Skeletal muscle satellite cell (primary cell): ENCODE measurements around the gene GPR31.

Experiments
- H3K27me3 ChIP-seq: 2 replicates; pipeline ENCODE4 v1.7.0; 2013; ENCODE audit warnings: low read length; ENCODE audit not compliant: control insufficient read depth, insufficient read depth
- H3K36me3 ChIP-seq: 2 replicates; pipeline ENCODE4 v1.7.0; 2013; ENCODE audit warnings: mild to moderate bottlenecking, control low read depth, low read length; ENCODE audit not compliant: insufficient read depth
- H3K4me1 ChIP-seq: 2 replicates; pipeline ENCODE4 v1.7.0; 2013; ENCODE audit warnings: low read length; ENCODE audit not compliant: control insufficient read depth, insufficient read depth
- H3K4me2 ChIP-seq: 2 replicates; pipeline ENCODE4 v1.7.0; 2013; ENCODE audit warnings: mild to moderate bottlenecking, low read length
- H3K4me3 ChIP-seq: 2 replicates; pipeline ENCODE4 v1.7.0; 2013; ENCODE audit warnings: low read length
- H3K9ac ChIP-seq: 2 replicates; pipeline ENCODE4 v1.7.0; 2013; ENCODE audit warnings: mild to moderate bottlenecking, low read depth, low read length, moderate library complexity
- H3K9me3 ChIP-seq: replicated peaks from 2 replicates; pipeline ENCODE4 v1.7.0; 2013; ENCODE audit warnings: mild to moderate bottlenecking, control low read depth, low read length

GPR31 gene

GRCh38 chr6:167134448-167135328 lies 23.1 kb downstream of the GPR31 start:
- H3K9me3 ChIP-seq, result no peaks in the 10 kb centered on the region
- H3K4me1 ChIP-seq, result no peaks in the 10 kb centered on the region
- no peak overlapping the region for H3K9ac ChIP-seq
- no peak overlapping the region for H3K4me3 ChIP-seq
- H3K4me2 ChIP-seq, result no peak overlapping the region
- no peaks in the 10 kb centered on the region for H3K36me3 ChIP-seq
- H3K27me3 ChIP-seq, result no peaks in the 10 kb centered on the region

GRCh38 chr6:167130712-167131684 lies 26.8 kb downstream of the GPR31 start:
- no peak overlapping the region for H3K4me2 ChIP-seq
- H3K27me3 ChIP-seq, result no peaks in the 10 kb centered on the region
- H3K4me3 ChIP-seq, result no peak overlapping the region
- H3K36me3 ChIP-seq, result no peaks in the 10 kb centered on the region
- H3K4me1 ChIP-seq, result no peaks in the 10 kb centered on the region
- no peaks in the 10 kb centered on the region for H3K9me3 ChIP-seq
- H3K9ac ChIP-seq, result no peak overlapping the region

GRCh38 chr6:167130008-167130677 lies 27.6 kb downstream of the GPR31 start:
- no peaks in the 10 kb centered on the region for H3K36me3 ChIP-seq
- no peak overlapping the region for H3K9ac ChIP-seq
- no peaks in the 10 kb centered on the region for H3K4me1 ChIP-seq
- no peaks in the 10 kb centered on the region for H3K9me3 ChIP-seq
- no peaks in the 10 kb centered on the region for H3K27me3 ChIP-seq
- H3K4me3 ChIP-seq, result no peak overlapping the region
- H3K4me2 ChIP-seq, result no peak overlapping the region

GRCh38 chr6:167129562-167129961 lies 28.2 kb downstream of the GPR31 start:
- Histone ChIP-seq H3K36me3 (no peaks in the 10 kb centered on the region), H3K9ac (no peak overlapping the region), H3K9me3 (no peaks in the 10 kb centered on the region), H3K4me3 (no peak overlapping the region), H3K27me3 (no peaks in the 10 kb centered on the region), H3K4me2 (no peak overlapping the region), H3K4me1 (no peaks in the 10 kb centered on the region)

GRCh38 chr6:167129159-167129558 lies 28.6 kb downstream of the GPR31 start:
- Histone ChIP-seq H3K4me1 (no peaks in the 10 kb centered on the region), H3K4me3 (no peak overlapping the region)

GRCh38 chr6:167127785-167128531 lies 29.8 kb downstream of the GPR31 start:
- H3K9me3 ChIP-seq, result no peaks in the 10 kb centered on the region
- no peaks in the 10 kb centered on the region for H3K36me3 ChIP-seq
- no peaks in the 10 kb centered on the region for H3K27me3 ChIP-seq
- no peak overlapping the region for H3K9ac ChIP-seq
- no peak overlapping the region for H3K4me2 ChIP-seq
- H3K4me1 ChIP-seq, result no peaks in the 10 kb centered on the region
- H3K4me3 ChIP-seq, result no peak overlapping the region

More at GRCh38 chr6:167129159-167129558, 28.6 kb downstream of the GPR31 start:
- H3K9ac ChIP-seq, result no peak overlapping the region
- no peaks in the 10 kb centered on the region for H3K36me3 ChIP-seq
- H3K4me2 ChIP-seq, result no peak overlapping the region
- no peaks in the 10 kb centered on the region for H3K27me3 ChIP-seq
- no peaks in the 10 kb centered on the region for H3K9me3 ChIP-seq

GRCh38 chr6:167125855-167126349 lies 31.9 kb downstream of the GPR31 start:
- Histone ChIP-seq H3K9ac (no peak overlapping the region), H3K4me1 (no peaks in the 10 kb centered on the region), H3K27me3 (no peaks in the 10 kb centered on the region), H3K4me2 (no peak overlapping the region), H3K36me3 (no peaks in the 10 kb centered on the region), H3K9me3 (no peaks in the 10 kb centered on the region), H3K4me3 (no peak overlapping the region)

- H3K27me3 ChIP-seq, result no peaks in the 10 kb centered on the region
- H3K4me3 ChIP-seq, result no peak overlapping the region
- H3K4me1 ChIP-seq, result no peaks in the 10 kb centered on the region
- no peak overlapping the region for H3K9ac ChIP-seq
- no peaks in the 10 kb centered on the region for H3K36me3 ChIP-seq
- H3K4me2 ChIP-seq, result no peak overlapping the region
- no peaks in the 10 kb centered on the region for H3K9me3 ChIP-seq
These were observed 32.4 kb downstream of the GPR31 start for GRCh38 chr6:167125410-167125809.

GRCh38 chr6:167124753-167125152 lies 33.0 kb downstream of the GPR31 start:
- Histone ChIP-seq H3K9ac (no peak overlapping the region), H3K4me3 (no peak overlapping the region), H3K4me1 (no peaks in the 10 kb centered on the region), H3K4me2 (no peak overlapping the region), H3K27me3 (no peaks in the 10 kb centered on the region), H3K36me3 (no peaks in the 10 kb centered on the region), H3K9me3 (no peaks in the 10 kb centered on the region)

- peaks cover 3% of the 10 kb centered on the region for H3K9me3 ChIP-seq
- H3K4me3 ChIP-seq, result no peak within 1 kb of the TSS
- H3K4me2 ChIP-seq, result no peak within 1 kb of the TSS
- H3K36me3 ChIP-seq, result no peaks in the 10 kb centered on the region
- H3K4me1 ChIP-seq, result no peaks in the 10 kb centered on the region
- no peaks in the 10 kb centered on the region for H3K27me3 ChIP-seq
- H3K9ac ChIP-seq, result no peak within 1 kb of the TSS
These were observed 34.7 kb downstream of the GPR31 start, which contains the start of gene CCR6 for GRCh38 chr6:167122827-167123657. CCR6 (plus strand) TSS chr6:167123096; CDS start chr6:167136135, 13,039 bp downstream.
